Hippocampal formation (tissue), 2 donors: Measurements from ENCODE around the gene PTGES3.
"Not testable (repeated sequence)": the region's sequence is repeated elsewhere in the genome, so short reads cannot be mapped to it uniquely, and the experiment has no call there.

ENCODE experiments used
- DNase-seq, 2 donors: peaks; one replicate each; lab custom pipeline; 2025; lab: John Stamatoyannopoulos, UW

PTGES3 gene

DNA sequence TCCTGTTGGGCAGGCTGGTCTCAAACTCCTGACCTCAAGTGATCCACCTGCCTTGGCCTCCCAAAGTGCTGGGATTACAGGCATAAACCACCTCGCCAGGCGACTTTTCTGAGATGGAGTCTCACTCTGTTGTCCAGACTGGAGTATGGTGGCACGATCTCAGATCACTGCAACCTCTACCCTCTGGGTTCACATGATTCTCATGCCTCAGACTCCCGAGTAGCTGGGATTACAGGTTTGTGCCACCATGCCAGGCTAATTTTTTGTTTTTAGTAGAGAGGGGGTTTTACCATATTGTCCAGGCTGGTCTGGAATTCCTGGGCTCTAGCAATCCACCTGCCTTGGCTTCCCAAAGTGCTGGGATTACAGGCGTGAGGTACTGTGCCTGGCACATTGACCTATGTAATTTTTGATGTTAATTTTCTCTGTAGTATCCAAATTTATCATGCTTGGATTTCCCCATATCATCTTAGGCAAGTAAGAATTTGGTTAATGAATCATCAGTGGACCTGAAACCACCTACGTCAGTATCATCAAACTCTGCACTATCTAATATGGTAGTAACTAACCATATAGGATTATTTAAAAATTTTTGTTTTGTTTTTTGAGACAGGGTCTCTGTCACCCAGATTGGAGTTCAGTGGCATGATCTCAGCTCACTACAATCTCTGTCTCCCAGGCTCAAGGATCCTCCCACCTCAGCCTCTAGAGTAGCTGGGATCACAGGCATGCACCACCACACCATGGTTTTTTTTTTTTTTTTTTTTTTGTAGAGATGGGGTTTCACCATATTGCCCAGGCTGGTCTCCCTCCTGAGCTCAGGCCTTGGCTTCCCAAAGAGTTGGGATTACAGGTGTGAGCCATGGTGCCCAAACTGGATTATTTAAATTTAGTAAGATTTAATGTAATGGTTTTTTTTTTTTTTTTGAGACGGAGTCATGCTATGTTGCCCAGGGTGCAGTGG is 30.4 kb downstream of the PTGES3 start:
- DNase-seq: no peak

DNA sequence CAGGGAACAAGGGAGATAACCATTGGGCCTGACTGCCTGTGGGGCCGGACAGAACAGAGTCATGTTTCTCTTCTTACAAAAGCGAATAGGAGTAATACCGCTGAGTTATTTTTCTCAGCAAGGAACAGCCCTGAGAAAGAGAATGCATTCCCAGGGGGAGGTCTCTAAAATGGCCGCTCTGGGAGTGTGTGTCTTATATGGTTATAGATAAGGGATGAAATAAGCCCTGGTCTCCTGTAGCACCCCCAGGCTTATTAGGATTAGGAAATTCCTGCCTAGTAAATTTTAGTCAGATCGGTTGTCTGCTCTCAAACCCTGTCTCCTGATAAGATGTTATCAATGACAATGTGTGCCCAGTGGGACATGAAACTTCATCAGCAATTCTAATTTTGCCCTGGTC is 34.3 kb downstream of the PTGES3 start:
- DNase-seq: not testable (repeated sequence)

DNA sequence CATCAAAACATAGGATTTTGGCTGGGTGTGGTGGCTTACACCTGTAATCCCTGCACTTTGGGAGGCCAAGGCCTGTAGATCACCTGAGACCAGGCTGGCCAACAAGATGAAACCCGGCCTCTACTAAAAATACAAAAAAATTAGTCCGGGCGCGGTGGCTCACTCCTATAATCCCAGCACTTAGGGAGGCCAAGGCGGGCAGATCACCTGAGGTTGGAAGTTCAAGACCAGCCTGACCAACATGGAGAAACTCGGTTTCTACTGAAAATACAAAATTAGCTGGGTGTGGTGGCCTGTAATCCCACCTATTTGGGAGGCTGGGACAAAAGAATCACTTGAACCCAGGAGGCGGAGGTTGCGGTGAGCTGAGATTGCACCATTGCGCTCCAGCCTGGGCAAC is 40.1 kb downstream of the PTGES3 start:
- DNase-seq: not testable (repeated sequence)

DNA sequence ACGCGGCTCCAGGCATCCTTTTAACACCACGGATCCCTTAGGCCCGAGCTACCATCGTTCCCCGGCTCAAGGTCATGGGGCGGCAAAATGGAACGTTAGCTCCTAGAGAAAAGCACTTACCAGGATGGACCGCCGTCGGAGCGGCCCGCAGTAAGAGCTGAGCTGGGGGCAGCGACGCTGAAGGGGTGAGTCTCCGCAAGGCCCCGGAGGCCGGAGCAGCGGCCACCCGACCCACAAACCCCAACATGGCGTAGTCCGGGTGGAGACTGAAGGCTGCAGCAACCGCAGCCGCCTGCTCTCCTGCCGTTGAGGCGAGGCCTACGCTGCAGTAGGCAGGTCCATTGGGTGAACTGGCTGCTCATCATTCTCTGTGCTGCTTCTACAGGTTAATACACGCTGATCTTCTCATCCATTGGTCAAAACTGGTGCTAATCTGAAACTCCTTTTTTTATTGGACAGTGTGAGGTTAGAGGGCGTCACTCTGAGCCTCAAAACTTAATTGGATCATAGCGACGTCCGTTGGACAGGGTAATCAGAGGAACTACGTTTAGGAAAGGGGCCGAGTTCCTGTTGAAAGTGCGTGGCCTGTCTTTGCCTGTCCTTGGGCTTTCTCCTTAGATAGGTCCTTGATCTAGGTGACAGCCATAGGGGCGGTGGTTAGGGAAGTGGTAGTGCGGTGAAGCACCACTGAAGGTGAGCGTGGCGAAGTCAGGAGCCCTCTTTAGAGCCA is 42.2 kb downstream of the PTGES3 start, which contains the start of gene ATP5F1B:
TSS of gene ATP5F1B (minus strand) at position 268 of the 730 bp plus-strand sequence. CDS start at position 247, 21 bp downstream.
- peak; percentile 92 to 100 for DNase-seq

DNA sequence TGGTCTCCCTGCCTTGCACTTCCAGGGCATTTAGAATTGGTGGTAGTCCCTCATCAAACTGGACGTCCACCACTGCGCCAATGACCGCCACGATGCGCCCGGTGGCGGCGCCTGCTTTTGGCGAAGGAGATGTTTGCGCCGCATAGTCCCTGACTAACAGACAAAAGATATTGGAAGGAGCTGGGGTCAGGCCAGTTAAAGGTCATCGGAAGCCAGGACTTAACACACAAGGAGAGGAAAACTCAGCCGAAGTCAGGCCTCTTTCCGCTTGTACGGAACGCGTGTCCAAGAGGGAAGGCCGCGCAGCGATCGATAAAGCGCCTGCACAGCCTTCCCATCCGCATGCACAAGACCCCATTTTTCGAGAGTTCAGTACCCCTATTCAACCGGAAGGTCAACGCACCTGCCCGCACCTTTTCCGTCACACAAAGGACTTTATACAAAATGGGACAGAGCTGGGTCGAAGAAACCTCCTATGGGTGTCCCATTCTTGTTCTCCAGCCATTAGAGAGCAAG is 42.8 kb downstream of the PTGES3 start:
- DNase-seq: no peak

DNA sequence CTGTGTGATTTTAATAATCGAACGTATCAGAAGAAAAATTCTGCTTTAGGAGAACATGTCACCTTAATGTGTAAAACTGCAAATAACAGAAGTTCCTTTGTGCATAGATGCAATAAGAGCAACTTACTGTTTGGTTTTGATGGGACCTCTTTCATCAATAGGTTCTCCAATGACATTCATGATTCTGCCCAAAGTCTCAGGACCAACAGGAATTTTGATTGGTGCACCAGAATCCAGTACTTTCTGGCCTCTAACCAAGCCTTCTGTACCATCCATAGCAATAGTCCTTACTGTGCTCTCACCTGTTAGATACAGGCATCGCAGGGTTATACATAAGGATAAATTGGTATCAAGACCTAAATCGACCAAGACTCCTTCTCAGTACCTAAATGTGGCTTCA is 43.4 kb downstream of the PTGES3 start:
- no peak for DNase-seq

DNA sequence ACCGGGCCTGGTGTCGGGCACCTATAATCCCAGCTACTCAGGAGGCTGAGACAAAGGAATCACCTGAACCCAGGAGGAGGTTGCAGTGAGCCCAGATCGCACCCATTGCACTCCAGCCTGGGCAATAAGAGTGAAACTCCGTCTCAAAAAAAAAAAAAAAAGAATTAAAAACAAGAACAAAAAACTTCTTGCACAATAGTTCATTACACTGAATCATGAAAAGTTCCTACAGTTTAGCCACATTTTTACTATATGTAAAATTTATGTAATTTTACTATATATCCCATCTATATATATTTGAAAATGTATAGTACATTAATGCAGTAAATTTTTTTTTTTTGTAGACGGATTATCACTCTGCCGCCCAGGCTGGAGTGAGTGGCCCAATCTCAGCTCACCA is 46.9 kb downstream of the PTGES3 start:
- no peak for DNase-seq

DNA sequence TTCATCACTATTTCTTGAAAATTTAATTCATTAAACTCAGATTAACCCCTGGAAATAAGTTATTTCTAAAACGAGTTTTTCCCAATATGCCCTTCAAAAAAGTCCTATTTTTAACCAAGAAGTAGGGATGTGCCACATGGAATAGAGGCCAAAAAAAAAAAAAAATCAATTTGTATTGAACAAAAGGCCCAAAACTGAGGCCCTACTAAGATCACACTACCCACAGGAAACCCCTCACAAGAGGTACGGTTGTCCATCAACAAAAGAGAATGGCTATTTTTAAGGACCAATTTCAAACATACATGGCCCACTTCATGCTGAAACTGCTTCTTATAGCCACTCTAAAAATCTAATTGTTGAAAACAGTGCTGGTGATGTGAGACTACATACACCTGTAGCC is 50.5 kb downstream of the PTGES3 start:
- DNase-seq: no peak

DNA sequence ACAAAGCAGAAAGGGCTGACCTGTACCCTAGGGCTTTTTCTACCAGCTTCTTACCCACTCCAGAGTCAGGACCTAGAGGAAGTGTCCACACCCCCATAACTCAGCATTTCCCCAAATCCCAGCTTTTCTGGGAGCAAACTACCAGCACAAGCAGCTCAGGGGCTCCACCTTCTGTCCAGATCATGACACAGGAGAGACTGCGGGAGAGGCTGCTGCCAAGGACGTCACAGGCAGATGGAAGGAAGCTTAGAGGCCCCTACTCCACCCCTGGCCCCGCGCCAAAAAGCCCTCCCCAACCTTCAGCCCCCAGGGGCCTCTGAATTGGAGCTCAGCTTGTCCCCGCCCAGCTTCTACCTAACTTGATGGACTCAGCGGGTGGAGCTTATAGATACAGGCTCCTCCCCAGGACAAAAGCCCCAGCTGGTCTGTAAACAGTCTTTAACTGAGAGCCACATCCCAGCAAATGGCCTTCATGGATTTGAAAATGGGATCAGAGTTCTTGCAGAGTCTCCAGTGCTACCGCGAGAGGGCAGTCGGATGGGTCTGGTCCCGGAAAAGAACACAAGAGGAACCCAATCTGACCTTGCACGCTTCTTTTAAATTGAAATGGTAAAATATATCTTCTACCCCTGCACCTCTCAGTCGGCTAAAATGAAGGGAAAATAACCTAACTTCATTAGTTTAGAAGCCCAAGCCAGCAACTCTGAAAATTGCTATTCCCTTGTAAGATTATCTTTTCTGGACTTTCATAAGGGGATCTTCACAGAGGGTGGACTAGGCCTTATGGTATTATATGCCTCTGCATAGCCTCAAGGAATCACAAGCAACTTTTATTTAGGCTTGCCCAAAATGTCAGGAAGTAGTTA is 51.2 kb downstream of the PTGES3 start:
- DNase-seq: peak; percentile 94 to 99

DNA sequence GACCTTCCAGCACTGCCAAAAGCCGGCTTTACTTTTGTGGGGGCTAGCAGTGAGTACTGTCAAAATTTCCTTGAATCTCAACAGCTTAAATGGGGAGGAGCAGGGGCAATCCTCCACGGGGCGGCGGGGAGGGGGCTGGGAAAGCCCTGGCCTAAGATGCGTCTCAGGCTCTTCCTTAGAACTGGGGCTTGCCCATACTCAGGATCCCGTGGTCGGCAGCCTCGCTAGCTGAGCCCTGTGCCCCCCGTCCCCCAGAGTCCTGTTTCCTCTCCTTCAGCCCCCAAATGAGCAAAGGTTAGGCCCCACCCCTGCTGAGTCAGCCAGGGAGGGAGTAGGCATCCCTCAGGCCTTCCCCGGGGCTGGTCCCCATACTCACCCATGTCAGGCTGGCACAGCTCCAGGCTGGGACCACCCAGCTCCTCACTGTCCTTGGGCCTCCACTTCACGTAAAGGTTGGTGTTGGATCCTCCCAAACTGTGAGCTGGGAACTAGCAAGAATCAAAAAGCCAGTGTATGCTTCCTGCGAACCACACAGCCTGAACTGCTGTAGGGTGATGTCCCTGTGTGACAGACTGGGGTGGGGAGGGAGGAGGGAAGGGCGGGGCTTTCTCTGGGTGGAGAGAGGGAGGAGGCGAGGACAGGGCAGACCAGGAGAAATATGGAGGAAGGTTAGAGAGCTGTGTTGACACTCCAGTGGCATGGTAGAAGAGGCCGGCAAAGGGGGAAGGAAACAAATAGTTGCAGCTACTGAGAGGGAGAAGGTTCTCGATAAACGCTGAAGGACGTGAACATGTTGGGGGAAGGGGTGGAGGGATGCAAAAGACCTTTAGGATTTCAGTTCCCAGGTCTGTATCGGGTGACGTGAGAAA is 52.0 kb downstream of the PTGES3 start:
- peak; percentile 78 to 87 for DNase-seq

DNA sequence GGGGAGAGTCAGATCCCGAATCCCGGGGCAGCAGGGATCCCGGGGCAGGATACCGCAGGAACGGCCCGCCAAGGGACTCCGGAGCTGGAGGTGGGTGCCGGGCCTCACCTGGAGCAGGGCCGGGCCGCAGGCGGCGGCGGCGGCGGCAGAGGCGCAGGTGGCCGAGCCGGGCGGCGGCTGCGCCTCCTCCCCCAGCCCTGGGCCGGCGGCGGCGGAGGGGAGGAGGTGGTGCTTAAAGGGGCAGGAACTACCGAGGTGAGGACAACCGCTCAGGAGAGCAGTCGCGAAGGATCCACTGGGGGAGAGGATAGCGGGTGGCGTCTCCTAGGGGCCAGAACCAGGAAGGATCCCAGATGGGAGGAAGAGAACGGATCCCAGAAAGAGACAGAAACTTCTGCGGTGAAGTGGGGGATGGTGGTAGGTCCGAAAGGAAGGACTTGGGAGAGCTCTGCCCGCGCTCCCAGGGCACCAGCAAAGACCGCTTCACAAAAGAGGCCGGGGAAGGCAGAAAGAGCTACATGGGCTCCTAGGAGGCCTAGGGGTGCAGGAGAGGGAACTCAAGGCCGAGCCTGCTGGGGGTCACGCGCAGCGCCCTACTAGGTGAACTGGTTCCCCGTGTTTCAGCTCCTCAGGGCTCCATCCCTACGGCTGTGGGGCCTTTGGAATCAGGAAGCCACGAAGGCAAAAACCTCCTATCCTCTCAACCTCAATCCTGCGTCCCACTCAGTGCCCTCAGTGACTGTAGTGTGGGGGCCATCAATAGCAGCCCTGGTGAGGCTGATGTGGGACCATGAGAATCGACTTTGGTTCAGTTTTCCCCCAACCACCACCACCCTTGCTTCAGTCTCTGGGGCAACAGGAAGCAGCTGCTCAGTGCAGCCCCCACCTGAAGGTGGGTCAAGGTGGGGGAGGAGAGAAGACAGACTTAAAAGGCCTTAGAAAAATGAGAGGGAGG is 53.0 kb downstream of the PTGES3 start:
- peak; percentile 49 to 69 for DNase-seq

DNA sequence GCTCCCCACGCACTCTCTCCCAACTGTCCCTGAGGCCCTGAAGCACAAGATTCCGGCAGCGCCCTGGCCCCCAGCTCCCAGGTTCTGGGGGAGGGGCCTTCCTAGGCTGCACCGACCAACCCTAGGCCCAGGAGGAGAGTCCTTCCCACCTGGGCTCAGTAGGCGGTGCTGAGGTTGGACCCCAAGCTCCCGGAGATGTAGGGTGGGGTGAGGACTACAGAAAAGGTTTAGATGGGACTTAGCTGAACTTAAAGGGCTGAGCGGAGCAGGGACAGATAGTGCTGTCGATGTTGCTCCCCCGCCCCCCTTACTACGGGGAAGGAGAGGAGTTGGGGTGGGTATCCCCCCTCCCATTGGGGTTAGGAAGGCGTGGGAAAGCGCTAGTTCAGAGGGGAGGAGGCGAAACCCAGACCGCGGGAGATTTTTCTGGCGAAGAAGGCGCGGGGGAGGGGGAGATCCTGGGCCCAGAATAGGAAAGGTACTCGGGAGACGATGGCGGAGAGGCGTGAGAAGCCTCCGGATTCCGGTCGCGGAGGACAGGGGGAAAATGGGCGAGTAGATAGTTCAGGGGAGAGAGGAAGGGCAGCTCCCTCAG is 53.7 kb downstream of the PTGES3 start:
- DNase-seq: peak in 1 of 2 donors; percentile 16

DNA sequence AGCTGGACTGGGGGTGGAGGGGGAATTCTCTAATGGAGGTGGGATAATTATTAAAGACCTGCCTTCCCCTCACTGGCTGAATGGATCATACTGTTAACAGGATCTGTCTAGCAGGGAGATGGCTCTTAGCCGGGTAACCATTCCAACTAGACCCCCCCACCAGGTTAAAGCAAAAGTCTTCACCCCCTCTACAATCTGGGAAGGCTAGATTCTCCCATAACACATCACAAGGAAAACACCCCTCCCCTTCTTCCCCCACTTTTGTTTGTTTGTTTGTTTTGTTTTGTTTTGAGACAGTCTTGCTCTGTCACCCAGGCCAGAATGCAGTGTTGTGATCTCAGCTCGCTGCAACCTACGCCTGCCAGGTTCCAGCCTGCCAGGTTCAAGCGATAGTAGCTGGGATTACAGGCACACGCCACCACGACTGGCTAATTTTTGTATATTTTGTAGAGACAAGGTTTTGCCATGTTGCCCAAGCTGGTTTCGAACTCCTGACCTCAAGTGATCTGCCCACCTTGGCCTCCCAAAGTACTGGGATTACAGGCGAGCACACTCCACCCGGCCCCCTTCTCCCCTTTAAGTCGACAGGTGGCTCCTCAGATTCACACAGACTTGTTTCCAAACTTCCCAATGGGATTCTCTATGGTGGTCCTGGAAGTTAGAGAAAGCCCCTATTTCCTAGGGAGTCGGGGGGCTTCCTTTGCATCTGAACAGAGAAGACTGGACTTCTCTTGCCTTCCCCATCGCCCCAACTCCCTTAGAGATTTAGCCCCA is 54.4 kb downstream of the PTGES3 start:
- no peak for DNase-seq

DNA sequence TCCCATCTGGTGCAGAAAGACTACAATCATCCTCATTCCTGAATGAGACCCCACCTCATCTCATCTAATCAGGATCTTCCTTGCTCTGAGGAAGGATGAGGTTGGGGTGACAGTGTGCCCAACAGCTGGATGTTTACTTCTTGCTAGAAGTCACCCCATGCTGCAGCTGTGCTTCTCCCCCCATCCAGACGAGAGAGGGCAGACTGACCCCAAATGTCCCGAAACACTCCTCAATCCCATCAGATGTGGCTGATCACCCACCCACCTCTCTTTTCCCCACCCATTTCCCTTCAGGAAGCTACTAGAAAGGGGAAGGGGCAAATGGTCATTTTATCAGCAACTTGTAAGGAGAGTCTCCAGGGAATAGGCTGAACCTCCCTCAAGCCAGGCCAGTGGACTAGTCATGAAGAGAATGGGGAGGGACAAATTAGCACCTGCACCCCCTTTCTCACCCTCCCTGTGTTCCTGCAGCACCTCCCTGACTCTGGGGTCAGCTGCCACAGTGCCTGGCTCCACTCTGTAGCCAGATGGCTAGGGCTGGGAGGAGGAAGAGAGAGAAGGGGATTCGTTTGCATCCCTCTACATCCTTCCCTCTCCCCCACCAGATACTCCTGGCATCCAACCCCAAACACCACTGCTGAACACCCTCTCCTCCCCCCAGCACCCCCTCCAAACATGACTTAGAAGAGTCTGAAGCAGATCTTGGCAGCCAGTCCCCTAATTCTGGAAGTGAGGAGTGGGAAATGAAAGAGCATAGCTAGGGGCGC is 55.2 kb downstream of the PTGES3 start:
- DNase-seq: no peak

DNA sequence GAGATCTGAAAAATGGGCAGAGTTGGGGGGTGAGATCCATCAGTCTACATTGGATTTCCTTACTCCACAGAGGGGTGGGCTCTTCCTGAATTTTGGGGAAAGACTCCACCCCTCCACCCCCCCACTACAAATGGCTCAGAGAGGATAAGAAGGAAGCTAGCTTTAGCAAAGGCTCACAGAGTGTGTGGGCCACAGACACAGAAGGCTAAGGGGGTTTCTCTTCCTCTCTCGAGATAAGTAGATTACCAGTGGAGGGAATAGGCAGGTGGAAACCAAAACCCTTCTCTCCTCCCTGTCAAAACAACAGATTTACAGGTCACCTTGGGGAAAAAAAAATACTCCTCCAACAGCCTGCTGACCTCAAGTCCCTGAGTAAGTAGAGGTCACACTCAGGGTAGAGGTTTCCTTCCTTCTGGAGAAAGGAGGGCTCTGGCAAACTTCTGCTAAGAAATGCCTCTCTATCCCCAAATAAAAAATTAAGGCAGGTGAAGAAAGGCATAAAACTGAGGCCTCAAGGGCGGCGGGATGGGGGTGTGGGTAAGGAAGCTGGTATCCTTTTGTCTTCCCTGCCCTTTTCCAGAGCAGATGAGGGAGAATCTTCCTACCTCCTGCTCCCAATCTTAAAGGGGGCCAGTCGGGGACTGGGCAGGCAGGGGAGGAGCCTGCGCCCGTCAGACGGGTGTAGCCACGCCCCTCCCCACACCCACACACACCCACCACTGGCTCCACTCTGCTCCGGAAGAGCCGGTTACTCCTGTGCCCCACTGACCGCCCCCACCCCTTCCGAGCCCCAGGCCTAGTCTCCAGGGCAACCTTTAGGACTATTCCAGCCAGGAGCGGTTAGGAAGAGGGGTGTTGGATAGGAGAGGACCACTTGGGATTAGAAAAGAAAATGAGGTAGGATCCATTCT is 56.0 kb downstream of the PTGES3 start:
- DNase-seq: peak in 1 of 2 donors; percentile 13

DNA sequence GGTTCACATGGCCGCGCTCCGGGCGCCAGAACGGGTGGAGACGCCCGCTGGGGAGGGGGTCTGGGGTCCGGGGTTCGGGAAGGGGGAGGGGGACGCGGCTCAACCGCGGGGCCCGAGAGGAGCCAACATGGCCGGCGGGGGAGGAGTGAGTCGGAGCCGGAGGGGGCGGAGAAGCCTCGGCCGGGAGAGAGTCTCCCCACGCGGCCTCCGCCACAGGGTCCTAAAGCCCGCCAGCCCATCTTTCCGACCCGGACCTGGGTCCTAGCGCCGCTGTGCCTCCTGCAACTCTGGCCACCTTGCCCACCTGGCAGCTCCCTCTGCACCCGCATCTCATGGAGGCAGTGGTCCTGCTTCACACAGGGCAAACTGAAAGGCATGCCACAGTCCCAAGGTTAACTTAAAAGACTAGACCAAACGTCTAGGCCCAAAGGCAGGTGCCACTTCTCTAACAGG is 57.9 kb downstream of the PTGES3 start, which contains the start of gene BAZ2A:
TSS of gene BAZ2A (minus strand) at position 147 of the 453 bp plus-strand sequence. CDS start 12,796 bp downstream, outside the sequence.
- peak; percentile 86 to 89 for DNase-seq
